GF-D8 (cell line): ENCODE results near the gene CNOT1.
"Not testable (repeated sequence)": the region's sequence is repeated elsewhere in the genome, so short reads cannot be mapped to it uniquely, and the experiment has no call there.

ENCODE experiments used
- DNase-seq: peaks from one replicate; lab custom pipeline; 2025; lab: John Stamatoyannopoulos, UW

CNOT1 gene

GRCh38 chr16:58629733-58630640, at the start of gene CNOT1:
TSS of gene CNOT1 (minus strand) at chr16:58629826. CDS start at chr16:58599337, 30,489 bp downstream.
- peak; percentile 99 for DNase-seq

GRCh38 chr16:58678716-58679115, 49.1 kb upstream of the CNOT1 start:
- peak; percentile 6 for DNase-seq

- DNase-seq = no peak
These were observed 48.6 kb upstream of the CNOT1 start for GRCh38 chr16:58678269-58678668.

- no peak for DNase-seq
These were observed 41.4 kb upstream of the CNOT1 start for GRCh38 chr16:58670946-58671583.

GRCh38 chr16:58670177-58670576, 40.6 kb upstream of the CNOT1 start:
- no peak for DNase-seq

GRCh38 chr16:58665200-58665599, 35.6 kb upstream of the CNOT1 start:
- no peak for DNase-seq

- DNase-seq = peak; percentile 36
These were observed 31.7 kb upstream of the CNOT1 start for GRCh38 chr16:58661199-58661830.

- not testable (repeated sequence) for DNase-seq
These were observed 30.3 kb upstream of the CNOT1 start for GRCh38 chr16:58659911-58660310.

GRCh38 chr16:58658796-58659211, 29.2 kb upstream of the CNOT1 start:
- peak; percentile 15 for DNase-seq

GRCh38 chr16:58656899-58657298, 27.3 kb upstream of the CNOT1 start:
- DNase-seq = no peak

- DNase-seq = no peak
These were observed 25.6 kb upstream of the CNOT1 start for GRCh38 chr16:58655215-58655596.

GRCh38 chr16:58654560-58655214, 25.1 kb upstream of the CNOT1 start:
- no peak for DNase-seq

- DNase-seq = no peak
These were observed 23.1 kb upstream of the CNOT1 start for GRCh38 chr16:58652741-58653140.

- no peak for DNase-seq
These were observed 22.3 kb upstream of the CNOT1 start for GRCh38 chr16:58651965-58652348.

GRCh38 chr16:58649707-58650106, 20.1 kb upstream of the CNOT1 start:
- DNase-seq = no peak

GRCh38 chr16:58647107-58647506, 17.5 kb upstream of the CNOT1 start:
- DNase-seq = no peak

GRCh38 chr16:58644765-58645487, 15.3 kb upstream of the CNOT1 start:
- no peak for DNase-seq

- no peak for DNase-seq
These were observed 14.5 kb upstream of the CNOT1 start for GRCh38 chr16:58644108-58644507.

- DNase-seq = no peak
These were observed 11.3 kb upstream of the CNOT1 start for GRCh38 chr16:58640949-58641348.

- no peak for DNase-seq
These were observed 10.2 kb upstream of the CNOT1 start for GRCh38 chr16:58639836-58640235.

- no peak for DNase-seq
These were observed 9.6 kb upstream of the CNOT1 start for GRCh38 chr16:58639230-58639629.
